Neural progenitor cell (in vitro differentiated cells): Measurements from ENCODE around the gene EPB41L4A.

Source experiments
- EZH2 ChIP-seq: fragments of 200-600 bp; sonication (generic); IDR thresholded peaks from 2 replicates; pipeline ENCODE4 v1.6.1; 2017; ENCODE audit warnings: antibody characterized with exemption, mild to moderate bottlenecking, moderate library complexity
- EZH2phosphoT487 ChIP-seq: fragments of 200-600 bp; sonication (generic); IDR thresholded peaks from 2 replicates; pipeline ENCODE4 v1.6.1; 2017; ENCODE audit warnings: antibody characterized with exemption
- TF ChIP-seq, protein P1 (sequence below): fragments of 200-600 bp; sonication (generic); IDR thresholded peaks from 2 replicates; pipeline ENCODE4 v1.5.1; 2017; ENCODE audit warnings: antibody characterized with exemption, mild to moderate bottlenecking

GRCh38 chr5:112371067-112371466 lies 48.0 kb downstream of the EPB41L4A start:
- TF ChIP-seq, protein P1, sequence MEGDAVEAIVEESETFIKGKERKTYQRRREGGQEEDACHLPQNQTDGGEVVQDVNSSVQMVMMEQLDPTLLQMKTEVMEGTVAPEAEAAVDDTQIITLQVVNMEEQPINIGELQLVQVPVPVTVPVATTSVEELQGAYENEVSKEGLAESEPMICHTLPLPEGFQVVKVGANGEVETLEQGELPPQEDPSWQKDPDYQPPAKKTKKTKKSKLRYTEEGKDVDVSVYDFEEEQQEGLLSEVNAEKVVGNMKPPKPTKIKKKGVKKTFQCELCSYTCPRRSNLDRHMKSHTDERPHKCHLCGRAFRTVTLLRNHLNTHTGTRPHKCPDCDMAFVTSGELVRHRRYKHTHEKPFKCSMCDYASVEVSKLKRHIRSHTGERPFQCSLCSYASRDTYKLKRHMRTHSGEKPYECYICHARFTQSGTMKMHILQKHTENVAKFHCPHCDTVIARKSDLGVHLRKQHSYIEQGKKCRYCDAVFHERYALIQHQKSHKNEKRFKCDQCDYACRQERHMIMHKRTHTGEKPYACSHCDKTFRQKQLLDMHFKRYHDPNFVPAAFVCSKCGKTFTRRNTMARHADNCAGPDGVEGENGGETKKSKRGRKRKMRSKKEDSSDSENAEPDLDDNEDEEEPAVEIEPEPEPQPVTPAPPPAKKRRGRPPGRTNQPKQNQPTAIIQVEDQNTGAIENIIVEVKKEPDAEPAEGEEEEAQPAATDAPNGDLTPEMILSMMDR = no peak
- TF ChIP-seq EZH2 = no peak
- no peak for TF ChIP-seq EZH2phosphoT487
